ENCODE results near the gene SPCS1.
"Not testable (repeated sequence)": the region's sequence is repeated elsewhere in the genome, so short reads cannot be mapped to it uniquely, and the experiment has no call there.

Gene SPCS1

GRCh38 chr3:52728753-52729152, 22.8 kb downstream of the SPCS1 start:
- not testable (repeated sequence) for H3K9me3 ChIP-seq (ENCODE audit: control insufficient read depth in 2 of 2, low read length in 2 of 2); H3K4me1 ChIP-seq (ENCODE audit: control insufficient read depth in 2 of 2, insufficient read depth in 2 of 2, low read length in 2 of 2); H3K27me3 ChIP-seq (ENCODE audit: control insufficient read depth in 2 of 2, insufficient read depth in 2 of 2, low read length in 2 of 2); H3K4me3 ChIP-seq (ENCODE audit: low read length in 2 of 2); H3K9ac ChIP-seq (ENCODE audit: low read depth in 1 of 2, low read length in 2 of 2); H3K27ac ChIP-seq (ENCODE audit: low read depth in 2 of 2, low read length in 2 of 2)
- H3K36me3 ChIP-seq (ENCODE audit: control insufficient read depth in 2 of 2, insufficient read depth in 2 of 2, low read length in 2 of 2), result peaks cover 7 to 19% of the 10 kb centered on the region in 2 donors

GRCh38 chr3:52730681-52731080, 24.8 kb downstream of the SPCS1 start:
- H3K27ac ChIP-seq (ENCODE audit: low read depth in 2 of 2, low read length in 2 of 2), result no peak overlapping the region
- H3K9me3 ChIP-seq (ENCODE audit: control insufficient read depth in 2 of 2, low read length in 2 of 2), result no peaks in the 10 kb centered on the region
- H3K4me1 ChIP-seq (ENCODE audit: control insufficient read depth in 2 of 2, insufficient read depth in 2 of 2, low read length in 2 of 2), result no peaks in the 10 kb centered on the region
- H3K9ac ChIP-seq (ENCODE audit: low read depth in 1 of 2, low read length in 2 of 2), result no peak overlapping the region
- peaks cover 15 to 22% of the 10 kb centered on the region in 2 donors for H3K36me3 ChIP-seq (ENCODE audit: control insufficient read depth in 2 of 2, insufficient read depth in 2 of 2, low read length in 2 of 2)
- H3K27me3 ChIP-seq (ENCODE audit: control insufficient read depth in 2 of 2, insufficient read depth in 2 of 2, low read length in 2 of 2), result no peaks in the 10 kb centered on the region
- no peak overlapping the region for H3K4me3 ChIP-seq (ENCODE audit: low read length in 2 of 2)

GRCh38 chr3:52731590-52731989, 25.7 kb downstream of the SPCS1 start:
- no peak overlapping the region for H3K4me3 ChIP-seq (ENCODE audit: low read length in 2 of 2)
- H3K36me3 ChIP-seq (ENCODE audit: control insufficient read depth in 2 of 2, insufficient read depth in 2 of 2, low read length in 2 of 2), result peaks cover 15 to 25% of the 10 kb centered on the region in 2 donors
- H3K27ac ChIP-seq (ENCODE audit: low read depth in 2 of 2, low read length in 2 of 2), result no peak overlapping the region
- H3K9me3 ChIP-seq (ENCODE audit: control insufficient read depth in 2 of 2, low read length in 2 of 2), result no peaks in the 10 kb centered on the region
- H3K27me3 ChIP-seq (ENCODE audit: control insufficient read depth in 2 of 2, insufficient read depth in 2 of 2, low read length in 2 of 2), result no peaks in the 10 kb centered on the region
- no peak overlapping the region for H3K9ac ChIP-seq (ENCODE audit: low read depth in 1 of 2, low read length in 2 of 2)
- no peaks in the 10 kb centered on the region for H3K4me1 ChIP-seq (ENCODE audit: control insufficient read depth in 2 of 2, insufficient read depth in 2 of 2, low read length in 2 of 2)

- no peak overlapping the region for H3K27ac ChIP-seq (ENCODE audit: low read depth in 2 of 2, low read length in 2 of 2)
- H3K9me3 ChIP-seq (ENCODE audit: control insufficient read depth in 2 of 2, low read length in 2 of 2), result no peaks in the 10 kb centered on the region
- H3K4me1 ChIP-seq (ENCODE audit: control insufficient read depth in 2 of 2, insufficient read depth in 2 of 2, low read length in 2 of 2), result no peaks in the 10 kb centered on the region
- H3K27me3 ChIP-seq (ENCODE audit: control insufficient read depth in 2 of 2, insufficient read depth in 2 of 2, low read length in 2 of 2), result no peaks in the 10 kb centered on the region
- H3K9ac ChIP-seq (ENCODE audit: low read depth in 1 of 2, low read length in 2 of 2), result no peak overlapping the region
- no peak overlapping the region for H3K4me3 ChIP-seq (ENCODE audit: low read length in 2 of 2)
- H3K36me3 ChIP-seq (ENCODE audit: control insufficient read depth in 2 of 2, insufficient read depth in 2 of 2, low read length in 2 of 2), result peaks cover 15 to 34% of the 10 kb centered on the region in 2 donors
Measured at GRCh38 chr3:52733256-52733891, 27.5 kb downstream of the SPCS1 start.

GRCh38 chr3:52739730-52740129, 33.8 kb downstream of the SPCS1 start:
- Histone ChIP-seq H3K9me3 (ENCODE audit: control insufficient read depth in 2 of 2, low read length in 2 of 2) (no peaks in the 10 kb centered on the region), H3K4me1 (ENCODE audit: control insufficient read depth in 2 of 2, insufficient read depth in 2 of 2, low read length in 2 of 2) (no peaks in the 10 kb centered on the region), H3K4me3 (ENCODE audit: low read length in 2 of 2) (no peak overlapping the region), H3K27me3 (ENCODE audit: control insufficient read depth in 2 of 2, insufficient read depth in 2 of 2, low read length in 2 of 2) (no peaks in the 10 kb centered on the region), H3K36me3 (ENCODE audit: control insufficient read depth in 2 of 2, insufficient read depth in 2 of 2, low read length in 2 of 2) (peaks cover 30 to 40% of the 10 kb centered on the region in 2 donors), H3K27ac (ENCODE audit: low read depth in 2 of 2, low read length in 2 of 2) (no peak overlapping the region), H3K9ac (ENCODE audit: low read depth in 1 of 2, low read length in 2 of 2) (no peak overlapping the region)

GRCh38 chr3:52742418-52743041, 36.6 kb downstream of the SPCS1 start:
- H3K36me3 ChIP-seq (ENCODE audit: control insufficient read depth in 2 of 2, insufficient read depth in 2 of 2, low read length in 2 of 2), result peaks cover 41 to 43% of the 10 kb centered on the region in 2 donors
- H3K27me3 ChIP-seq (ENCODE audit: control insufficient read depth in 2 of 2, insufficient read depth in 2 of 2, low read length in 2 of 2), result no peaks in the 10 kb centered on the region
- no peak overlapping the region for H3K4me3 ChIP-seq (ENCODE audit: low read length in 2 of 2)
- no peaks in the 10 kb centered on the region for H3K4me1 ChIP-seq (ENCODE audit: control insufficient read depth in 2 of 2, insufficient read depth in 2 of 2, low read length in 2 of 2)
- no peak overlapping the region for H3K27ac ChIP-seq (ENCODE audit: low read depth in 2 of 2, low read length in 2 of 2)
- no peak overlapping the region for H3K9ac ChIP-seq (ENCODE audit: low read depth in 1 of 2, low read length in 2 of 2)
- no peaks in the 10 kb centered on the region for H3K9me3 ChIP-seq (ENCODE audit: control insufficient read depth in 2 of 2, low read length in 2 of 2)

- H3K4me3 ChIP-seq (ENCODE audit: low read length in 2 of 2), result no peak overlapping the region
- H3K36me3 ChIP-seq (ENCODE audit: control insufficient read depth in 2 of 2, insufficient read depth in 2 of 2, low read length in 2 of 2), result peaks cover 40 to 42% of the 10 kb centered on the region in 2 donors
- H3K9me3 ChIP-seq (ENCODE audit: control insufficient read depth in 2 of 2, low read length in 2 of 2), result no peaks in the 10 kb centered on the region
- H3K4me1 ChIP-seq (ENCODE audit: control insufficient read depth in 2 of 2, insufficient read depth in 2 of 2, low read length in 2 of 2), result no peaks in the 10 kb centered on the region
- no peak overlapping the region for H3K27ac ChIP-seq (ENCODE audit: low read depth in 2 of 2, low read length in 2 of 2)
- H3K9ac ChIP-seq (ENCODE audit: low read depth in 1 of 2, low read length in 2 of 2), result no peak overlapping the region
- no peaks in the 10 kb centered on the region for H3K27me3 ChIP-seq (ENCODE audit: control insufficient read depth in 2 of 2, insufficient read depth in 2 of 2, low read length in 2 of 2)
Measured at GRCh38 chr3:52743152-52743551, 37.2 kb downstream of the SPCS1 start.

- H3K4me3 ChIP-seq (ENCODE audit: low read length in 2 of 2), result no peak overlapping the region
- H3K9ac ChIP-seq (ENCODE audit: low read depth in 1 of 2, low read length in 2 of 2), result no peak overlapping the region
- H3K36me3 ChIP-seq (ENCODE audit: control insufficient read depth in 2 of 2, insufficient read depth in 2 of 2, low read length in 2 of 2), result peaks cover 41 to 47% of the 10 kb centered on the region in 2 donors
- H3K27ac ChIP-seq (ENCODE audit: low read depth in 2 of 2, low read length in 2 of 2), result no peak overlapping the region
- H3K27me3 ChIP-seq (ENCODE audit: control insufficient read depth in 2 of 2, insufficient read depth in 2 of 2, low read length in 2 of 2), result no peaks in the 10 kb centered on the region
- no peaks in the 10 kb centered on the region for H3K4me1 ChIP-seq (ENCODE audit: control insufficient read depth in 2 of 2, insufficient read depth in 2 of 2, low read length in 2 of 2)
- H3K9me3 ChIP-seq (ENCODE audit: control insufficient read depth in 2 of 2, low read length in 2 of 2), result no peaks in the 10 kb centered on the region
Measured at GRCh38 chr3:52743721-52744120, 37.8 kb downstream of the SPCS1 start.

GRCh38 chr3:52752045-52752660, 46.2 kb downstream of the SPCS1 start:
- peaks cover 34% of the 10 kb centered on the region in 2 donors for H3K36me3 ChIP-seq (ENCODE audit: control insufficient read depth in 2 of 2, insufficient read depth in 2 of 2, low read length in 2 of 2)
- H3K9me3 ChIP-seq (ENCODE audit: control insufficient read depth in 2 of 2, low read length in 2 of 2), result no peaks in the 10 kb centered on the region
- H3K4me3 ChIP-seq (ENCODE audit: low read length in 2 of 2), result no peak overlapping the region
- no peak overlapping the region for H3K9ac ChIP-seq (ENCODE audit: low read depth in 1 of 2, low read length in 2 of 2)
- no peaks in the 10 kb centered on the region for H3K4me1 ChIP-seq (ENCODE audit: control insufficient read depth in 2 of 2, insufficient read depth in 2 of 2, low read length in 2 of 2)
- no peak overlapping the region for H3K27ac ChIP-seq (ENCODE audit: low read depth in 2 of 2, low read length in 2 of 2)
- no peaks in the 10 kb centered on the region for H3K27me3 ChIP-seq (ENCODE audit: control insufficient read depth in 2 of 2, insufficient read depth in 2 of 2, low read length in 2 of 2)

- no peak overlapping the region for H3K4me3 ChIP-seq (ENCODE audit: low read length in 2 of 2)
- no peaks in the 10 kb centered on the region for H3K4me1 ChIP-seq (ENCODE audit: control insufficient read depth in 2 of 2, insufficient read depth in 2 of 2, low read length in 2 of 2)
- H3K9ac ChIP-seq (ENCODE audit: low read depth in 1 of 2, low read length in 2 of 2), result no peak overlapping the region
- H3K36me3 ChIP-seq (ENCODE audit: control insufficient read depth in 2 of 2, insufficient read depth in 2 of 2, low read length in 2 of 2), result peaks cover 32 to 39% of the 10 kb centered on the region in 2 donors
- H3K27ac ChIP-seq (ENCODE audit: low read depth in 2 of 2, low read length in 2 of 2), result no peak overlapping the region
- no peaks in the 10 kb centered on the region for H3K27me3 ChIP-seq (ENCODE audit: control insufficient read depth in 2 of 2, insufficient read depth in 2 of 2, low read length in 2 of 2)
- no peaks in the 10 kb centered on the region for H3K9me3 ChIP-seq (ENCODE audit: control insufficient read depth in 2 of 2, low read length in 2 of 2)
Measured at GRCh38 chr3:52754373-52754772, 48.5 kb downstream of the SPCS1 start.

All from mucosa of rectum (tissue), 2 donors.